SU-DHL-6 (cell line): ENCODE data around the gene ARHGAP40.

Experiments used
- H2AFZ ChIP-seq: fragments of 200-600 bp; sonication (generic); 2 replicates; pipeline ENCODE4 v1.6.1; 2014; ENCODE audit warnings: low read depth, mild to moderate bottlenecking, moderate library complexity, mixed read lengths, antibody characterized with exemption, low read length; ENCODE audit not compliant: severe bottlenecking
- H3F3A ChIP-seq: fragments of 200-600 bp; shearing (Covaris generic); 2 replicates; pipeline ENCODE4 v1.6.0; 2016; ENCODE audit warnings: antibody characterized with exemption, mild to moderate bottlenecking; ENCODE audit not compliant: insufficient read depth
- H3K27ac ChIP-seq: fragments of 200-600 bp; sonication (generic); 2 replicates; pipeline ENCODE4 v1.5.1; 2016; ENCODE audit warnings: low read depth, mild to moderate bottlenecking, low read length, moderate library complexity, mixed read lengths
- H3K27me3 ChIP-seq: fragments of 200-600 bp; sonication (generic), shearing (Covaris generic); 2 replicates; pipeline ENCODE4 v1.6.0; 2014; ENCODE audit warnings: mild to moderate bottlenecking, low read length
- H3K36me3 ChIP-seq: fragments of 200-600 bp; sonication (generic); 2 replicates; pipeline ENCODE4 v1.6.1; 2014; ENCODE audit warnings: mild to moderate bottlenecking, low read length, mixed read lengths
- H3K4me2 ChIP-seq: fragments of 300-600, 200-600 bp; shearing (Covaris generic), sonication (generic); 2 replicates; pipeline ENCODE4 v1.6.0; 2014; ENCODE audit warnings: low read length, low read depth, mild to moderate bottlenecking; ENCODE audit not compliant: poor library complexity, severe bottlenecking
- H3K4me3 ChIP-seq: fragments of 200-600 bp; sonication (generic); 2 replicates; pipeline ENCODE4 v1.5.1; 2014; ENCODE audit warnings: antibody characterized with exemption, low read length, mild to moderate bottlenecking, mixed read lengths; ENCODE audit not compliant: insufficient read depth, poor library complexity, severe bottlenecking
- H3K79me2 ChIP-seq: fragments of 200-600 bp; sonication (generic); 2 replicates; pipeline ENCODE4 v1.6.1; 2014; ENCODE audit warnings: mild to moderate bottlenecking, low read length, moderate library complexity; ENCODE audit not compliant: insufficient read depth
- H3K9ac ChIP-seq: fragments of 200-600 bp; sonication (generic); 2 replicates; pipeline ENCODE4 v1.7.0; 2014; ENCODE audit warnings: mild to moderate bottlenecking, low read length
- H3K9me2 ChIP-seq: fragments of 200-600 bp; sonication (generic); replicated peaks from 2 replicates; pipeline ENCODE4 v1.6.1; 2014; ENCODE audit warnings: low read length; ENCODE audit not compliant: insufficient read depth
- H3K9me3 ChIP-seq: fragments of 200-600 bp; sonication (generic); 2 replicates; pipeline ENCODE4 v1.6.1; 2014; ENCODE audit warnings: low read length, mixed read lengths; ENCODE audit not compliant: insufficient read depth
- H4K20me1 ChIP-seq: fragments of 200-600 bp; sonication (generic); 2 replicates; pipeline ENCODE4 v1.6.1; 2014; ENCODE audit warnings: low read depth, mild to moderate bottlenecking, antibody characterized with exemption, low read length, moderate library complexity, mixed read lengths
- EZH2phosphoT487 ChIP-seq: fragments of 200-600 bp; sonication (generic), shearing (Covaris generic); conservative IDR thresholded peaks from 2 replicates; pipeline ENCODE4 v1.6.1; 2018; ENCODE audit warnings: mild to moderate bottlenecking, antibody characterized with exemption, low read length, moderate library complexity, mixed read lengths
- TF ChIP-seq, protein P1 (sequence below): fragments of 200-600 bp; sonication (generic); IDR thresholded peaks from one replicate; pipeline ENCODE4 v1.5.1; 2017; ENCODE audit warnings: antibody characterized with exemption, mild to moderate bottlenecking, low read length, moderate library complexity; ENCODE audit not compliant: insufficient read depth, poor library complexity, severe bottlenecking

ARHGAP40 gene

DNA sequence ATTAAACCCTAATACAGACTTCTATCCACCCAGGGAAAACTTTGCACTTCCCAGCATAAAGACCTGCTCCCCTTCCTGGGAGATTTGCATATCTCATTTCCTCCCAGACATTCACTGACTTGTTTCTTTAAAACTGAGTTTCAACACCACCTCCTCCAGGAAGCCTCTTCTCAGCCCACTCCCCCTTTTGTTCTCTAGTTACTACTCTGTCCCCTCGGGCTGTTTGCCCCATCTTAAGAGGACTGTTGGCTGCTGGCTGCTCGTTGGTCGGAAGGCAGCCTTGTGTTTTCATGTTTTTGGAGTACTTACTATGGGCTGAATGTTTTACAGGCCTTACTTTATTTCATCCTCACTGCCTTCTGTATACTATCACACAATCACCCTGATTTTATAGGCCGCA is 6.6 kb downstream of the ARHGAP40 start:
- no peak overlapping the region for H3K4me3 ChIP-seq
- no peak overlapping the region for H3K9ac ChIP-seq
- no peak overlapping the region for H3K27ac ChIP-seq
- no peaks in the 10 kb centered on the region for H3K79me2 ChIP-seq
- H3K27me3 ChIP-seq = no peaks in the 10 kb centered on the region
- H3K4me2 ChIP-seq = no peak overlapping the region
- H4K20me1 ChIP-seq = no peaks in the 10 kb centered on the region
- no peaks in the 10 kb centered on the region for H3K9me3 ChIP-seq
- TF ChIP-seq, protein P1, sequence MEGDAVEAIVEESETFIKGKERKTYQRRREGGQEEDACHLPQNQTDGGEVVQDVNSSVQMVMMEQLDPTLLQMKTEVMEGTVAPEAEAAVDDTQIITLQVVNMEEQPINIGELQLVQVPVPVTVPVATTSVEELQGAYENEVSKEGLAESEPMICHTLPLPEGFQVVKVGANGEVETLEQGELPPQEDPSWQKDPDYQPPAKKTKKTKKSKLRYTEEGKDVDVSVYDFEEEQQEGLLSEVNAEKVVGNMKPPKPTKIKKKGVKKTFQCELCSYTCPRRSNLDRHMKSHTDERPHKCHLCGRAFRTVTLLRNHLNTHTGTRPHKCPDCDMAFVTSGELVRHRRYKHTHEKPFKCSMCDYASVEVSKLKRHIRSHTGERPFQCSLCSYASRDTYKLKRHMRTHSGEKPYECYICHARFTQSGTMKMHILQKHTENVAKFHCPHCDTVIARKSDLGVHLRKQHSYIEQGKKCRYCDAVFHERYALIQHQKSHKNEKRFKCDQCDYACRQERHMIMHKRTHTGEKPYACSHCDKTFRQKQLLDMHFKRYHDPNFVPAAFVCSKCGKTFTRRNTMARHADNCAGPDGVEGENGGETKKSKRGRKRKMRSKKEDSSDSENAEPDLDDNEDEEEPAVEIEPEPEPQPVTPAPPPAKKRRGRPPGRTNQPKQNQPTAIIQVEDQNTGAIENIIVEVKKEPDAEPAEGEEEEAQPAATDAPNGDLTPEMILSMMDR = no peak
- no peak for TF ChIP-seq EZH2phosphoT487
- H3K36me3 ChIP-seq = no peaks in the 10 kb centered on the region
- no peaks in the 10 kb centered on the region for H3K9me2 ChIP-seq
- H3F3A ChIP-seq = no peaks in the 10 kb centered on the region
- no peak overlapping the region for H2AFZ ChIP-seq

DNA sequence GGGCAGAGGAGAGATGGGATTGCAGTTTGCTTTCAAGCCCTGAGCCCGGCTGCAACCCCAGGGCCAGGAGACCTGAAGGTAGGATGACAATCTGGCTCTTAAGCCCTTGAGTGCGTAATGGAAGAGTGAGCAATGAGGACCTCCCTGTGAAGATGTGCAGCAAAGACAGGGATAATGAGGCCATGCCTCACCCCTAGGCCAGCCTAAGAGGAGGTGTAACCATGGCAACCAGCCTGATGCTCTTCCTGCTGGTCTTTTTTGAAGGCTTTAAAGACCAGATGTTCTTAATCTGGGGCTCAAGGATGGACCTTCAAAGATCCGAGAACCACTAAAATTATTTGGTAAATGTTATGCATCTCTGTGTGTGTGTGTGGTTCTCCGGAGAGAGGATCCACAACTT is 8.2 kb downstream of the ARHGAP40 start:
- Histone ChIP-seq H3F3A (no peaks in the 10 kb centered on the region), H3K4me2 (no peak overlapping the region), H3K9ac (no peak overlapping the region), H3K27ac (no peak overlapping the region), H3K79me2 (no peaks in the 10 kb centered on the region), H3K9me3 (no peaks in the 10 kb centered on the region), H4K20me1 (no peaks in the 10 kb centered on the region), H2AFZ (no peak overlapping the region), H3K27me3 (no peaks in the 10 kb centered on the region), H3K36me3 (no peaks in the 10 kb centered on the region), H3K4me3 (no peak overlapping the region), H3K9me2 (no peaks in the 10 kb centered on the region)
- TF ChIP-seq, protein P1 = no peak
- no peak for TF ChIP-seq EZH2phosphoT487

DNA sequence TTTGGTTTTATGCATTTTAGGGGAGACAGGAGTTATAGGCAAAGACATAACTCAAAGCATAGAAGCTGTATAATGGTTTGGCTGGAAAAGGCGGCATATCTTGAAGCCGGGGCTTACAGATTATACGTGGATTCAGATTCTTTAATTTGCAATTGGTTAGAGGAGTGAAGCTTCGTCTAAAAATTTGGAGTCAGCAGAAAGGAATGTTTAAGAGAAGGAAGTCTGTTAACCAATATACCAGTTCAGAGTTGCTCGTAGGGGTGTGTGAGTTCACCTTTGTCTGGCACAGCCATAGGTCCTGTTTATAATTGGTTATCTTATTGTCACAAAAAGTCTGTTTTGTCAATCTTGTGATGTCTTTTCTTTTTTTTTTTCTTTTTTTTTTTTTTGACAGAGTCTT is 8.9 kb downstream of the ARHGAP40 start:
- no peak overlapping the region for H3K27ac ChIP-seq
- H4K20me1 ChIP-seq = no peaks in the 10 kb centered on the region
- no peaks in the 10 kb centered on the region for H3K9me2 ChIP-seq
- H2AFZ ChIP-seq = no peak overlapping the region
- no peaks in the 10 kb centered on the region for H3K9me3 ChIP-seq
- TF ChIP-seq, protein P1 = no peak
- TF ChIP-seq EZH2phosphoT487 = no peak
- H3F3A ChIP-seq = no peaks in the 10 kb centered on the region
- H3K4me2 ChIP-seq = no peak overlapping the region
- H3K4me3 ChIP-seq = no peak overlapping the region
- no peaks in the 10 kb centered on the region for H3K36me3 ChIP-seq
- no peaks in the 10 kb centered on the region for H3K27me3 ChIP-seq
- H3K9ac ChIP-seq = no peak overlapping the region
- no peaks in the 10 kb centered on the region for H3K79me2 ChIP-seq
